ENCODE measurements around the gene EPHA10.

The EPHA10 gene

DNA sequence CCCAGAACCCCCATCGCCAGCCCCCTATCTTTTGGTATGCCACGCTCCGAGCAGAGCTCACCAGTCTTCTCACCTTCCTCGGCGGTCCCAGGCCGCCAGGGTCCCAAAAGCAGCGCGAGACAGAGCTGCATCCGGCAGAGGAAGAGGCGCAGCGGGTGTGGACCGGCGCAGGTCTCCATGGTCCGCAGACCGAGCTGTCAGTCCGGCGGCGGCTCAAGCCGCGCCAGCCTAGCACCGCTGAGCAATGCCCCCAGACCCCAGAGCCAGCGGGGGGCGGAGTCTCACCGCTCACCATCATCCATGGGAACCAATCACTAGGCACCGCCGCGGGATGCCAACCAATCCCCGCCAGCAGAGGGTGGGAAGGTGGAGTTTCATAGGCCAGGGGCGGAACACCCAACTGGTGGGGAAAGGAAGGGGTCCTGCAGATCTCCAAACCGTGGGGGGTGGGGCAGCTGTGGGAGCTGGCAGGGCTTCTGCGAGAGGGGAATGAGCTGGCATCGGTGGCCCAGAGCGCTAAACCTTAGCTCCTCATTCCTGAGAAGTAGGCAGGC is at the start of gene EPHA10:
EPHA10 (minus strand) TSS at position 233 of the 554 bp plus-strand sequence; CDS start at position 179, 54 bp downstream.
- DNase-seq (ENCODE audit: low spot score), result no peak

DNA sequence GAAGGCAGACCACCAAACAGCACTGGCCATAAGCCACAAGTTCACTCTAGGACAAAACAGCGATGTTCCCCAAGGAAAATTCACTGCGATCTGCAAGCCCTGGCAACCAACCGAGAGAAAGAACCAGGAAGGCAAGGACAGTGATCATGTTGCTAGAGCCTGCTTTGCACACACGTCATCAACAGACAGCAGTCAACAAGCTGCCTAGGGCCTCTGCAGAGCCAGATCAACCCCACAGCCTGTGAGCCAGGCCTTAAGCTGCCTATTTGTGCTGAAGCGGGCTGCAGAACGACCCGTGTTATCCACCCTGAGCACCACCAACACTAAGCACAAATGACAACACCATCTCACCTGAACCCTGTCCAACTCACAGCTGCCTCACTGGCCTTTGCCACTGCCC is 49.3 kb upstream of the EPHA10 start:
- peak; percentile 76 for DNase-seq (ENCODE audit: low spot score)

DNA sequence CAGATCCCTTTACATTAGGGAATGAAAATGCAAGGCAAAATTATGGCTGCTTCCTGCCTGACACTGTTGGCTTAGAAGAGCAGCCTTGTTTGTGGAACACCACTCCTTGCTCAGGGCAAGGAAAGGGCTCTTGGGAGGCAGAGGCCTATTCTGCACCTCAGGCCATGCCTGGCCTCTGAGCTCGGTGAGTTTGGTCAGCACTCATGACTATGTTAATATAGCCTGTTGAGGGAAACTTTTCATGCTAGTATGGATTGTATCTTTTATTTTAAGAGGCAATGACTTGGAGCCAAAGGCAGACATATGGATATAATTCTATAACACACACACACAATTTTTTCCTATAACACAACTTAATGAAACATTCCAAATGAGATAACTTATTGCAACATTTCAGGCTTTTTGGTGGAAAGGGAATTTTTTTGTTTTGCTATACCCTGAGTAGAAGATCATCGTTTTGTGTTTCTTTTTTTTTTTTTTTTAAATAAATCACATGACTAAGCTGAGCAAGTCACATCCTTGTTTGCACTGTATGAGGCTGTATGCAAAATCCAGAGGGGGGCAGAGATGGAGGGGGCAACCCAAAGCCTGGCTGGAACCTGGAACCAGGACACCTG is 48.7 kb upstream of the EPHA10 start:
- DNase-seq (ENCODE audit: low spot score), result no peak

DNA sequence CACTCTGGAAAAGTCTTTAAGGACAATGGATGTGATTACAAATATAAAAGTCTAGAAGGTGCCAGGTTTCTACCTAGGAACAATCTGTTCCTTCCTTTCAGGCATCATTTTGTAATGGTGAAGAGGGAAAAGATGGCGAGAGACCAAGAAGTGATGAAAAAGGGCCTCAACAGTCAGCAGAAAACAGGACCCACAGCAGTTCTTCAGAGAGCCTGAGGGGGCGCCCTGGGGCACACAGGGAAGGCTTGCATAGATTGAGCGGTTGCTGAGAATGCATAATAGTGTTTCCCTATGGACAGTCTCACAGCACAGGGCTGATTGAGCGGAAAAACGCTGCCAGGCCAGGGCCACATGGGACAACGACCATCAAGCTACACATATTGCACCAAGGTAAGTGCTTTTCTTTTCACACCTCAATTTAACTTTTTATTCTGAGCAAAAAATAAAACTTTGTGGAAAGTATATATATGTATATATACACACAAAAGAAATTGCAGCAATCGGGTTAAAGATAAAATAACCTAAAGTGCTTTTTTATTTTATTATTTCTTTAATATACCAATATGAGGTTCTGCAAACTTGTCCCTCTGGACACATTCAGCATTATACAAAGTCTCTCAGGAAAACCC is 46.2 kb upstream of the EPHA10 start:
- peak; percentile 90 for DNase-seq (ENCODE audit: low spot score)

DNA sequence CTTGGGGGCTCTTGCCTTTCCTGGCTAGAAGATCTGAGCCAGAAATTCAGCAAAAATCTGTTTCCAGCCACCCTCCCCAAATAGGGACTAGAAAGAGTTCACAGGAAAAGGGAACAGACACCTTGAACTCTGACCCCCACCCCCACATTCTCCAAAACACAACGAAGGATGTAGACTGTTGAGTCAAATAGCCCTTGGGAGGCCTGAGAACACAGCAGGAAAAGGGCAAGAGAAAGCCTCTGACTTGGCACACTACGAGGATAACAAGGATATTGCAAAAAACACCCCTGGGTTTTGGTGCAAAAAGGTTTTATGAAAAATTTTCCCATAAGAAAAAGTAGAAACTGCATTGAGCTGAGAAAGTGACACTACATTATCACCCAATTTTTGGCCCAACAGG is 45.0 kb upstream of the EPHA10 start:
- DNase-seq (ENCODE audit: low spot score), result no peak

DNA sequence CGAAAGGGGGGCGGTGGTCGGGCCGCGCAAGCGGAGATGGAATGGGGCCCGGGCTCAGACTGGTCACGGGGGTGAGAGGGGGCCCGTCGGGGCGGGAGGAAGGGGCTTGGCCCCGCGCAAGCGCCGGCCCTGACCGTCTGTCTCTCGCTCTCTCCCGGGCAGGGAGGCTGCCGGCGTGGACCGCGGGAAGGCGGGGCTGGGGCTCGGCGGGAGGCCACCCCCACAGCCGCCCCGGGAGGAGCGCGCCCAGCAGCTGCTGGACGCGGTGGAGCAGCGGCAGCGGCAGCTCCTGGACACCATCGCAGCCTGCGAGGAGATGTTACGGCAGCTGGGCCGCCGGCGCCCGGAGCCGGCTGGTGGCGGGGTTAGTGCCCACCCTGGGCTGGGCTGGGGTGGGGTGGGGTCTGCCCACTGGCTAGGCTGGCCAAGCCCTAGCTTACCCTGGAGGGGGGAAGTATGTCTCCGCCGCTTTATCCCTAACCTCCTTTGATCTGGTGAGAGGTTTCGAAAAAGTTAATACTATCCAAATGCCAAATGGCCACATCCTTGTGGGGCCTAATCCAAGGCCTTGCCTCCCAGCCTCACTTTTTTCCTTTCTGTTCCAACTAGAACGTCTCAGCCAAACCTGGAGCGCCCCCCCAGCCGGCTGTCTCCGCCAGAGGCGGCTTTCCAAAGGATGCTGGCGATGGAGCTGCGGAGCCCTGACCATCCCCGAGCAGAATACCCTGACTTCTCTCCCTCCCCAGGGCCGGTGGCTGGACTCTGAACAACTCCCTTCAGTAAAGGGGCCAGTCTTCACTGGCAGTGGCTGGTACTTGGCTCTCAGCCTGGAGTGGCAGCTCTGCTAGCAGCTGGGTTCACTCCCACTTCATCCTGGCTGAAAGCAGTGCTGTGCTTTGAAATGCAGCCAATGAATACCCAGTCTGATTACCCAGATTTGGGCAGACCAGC is 43.7 kb upstream of the EPHA10 start:
- DNase-seq (ENCODE audit: low spot score), result peak; percentile 97

DNA sequence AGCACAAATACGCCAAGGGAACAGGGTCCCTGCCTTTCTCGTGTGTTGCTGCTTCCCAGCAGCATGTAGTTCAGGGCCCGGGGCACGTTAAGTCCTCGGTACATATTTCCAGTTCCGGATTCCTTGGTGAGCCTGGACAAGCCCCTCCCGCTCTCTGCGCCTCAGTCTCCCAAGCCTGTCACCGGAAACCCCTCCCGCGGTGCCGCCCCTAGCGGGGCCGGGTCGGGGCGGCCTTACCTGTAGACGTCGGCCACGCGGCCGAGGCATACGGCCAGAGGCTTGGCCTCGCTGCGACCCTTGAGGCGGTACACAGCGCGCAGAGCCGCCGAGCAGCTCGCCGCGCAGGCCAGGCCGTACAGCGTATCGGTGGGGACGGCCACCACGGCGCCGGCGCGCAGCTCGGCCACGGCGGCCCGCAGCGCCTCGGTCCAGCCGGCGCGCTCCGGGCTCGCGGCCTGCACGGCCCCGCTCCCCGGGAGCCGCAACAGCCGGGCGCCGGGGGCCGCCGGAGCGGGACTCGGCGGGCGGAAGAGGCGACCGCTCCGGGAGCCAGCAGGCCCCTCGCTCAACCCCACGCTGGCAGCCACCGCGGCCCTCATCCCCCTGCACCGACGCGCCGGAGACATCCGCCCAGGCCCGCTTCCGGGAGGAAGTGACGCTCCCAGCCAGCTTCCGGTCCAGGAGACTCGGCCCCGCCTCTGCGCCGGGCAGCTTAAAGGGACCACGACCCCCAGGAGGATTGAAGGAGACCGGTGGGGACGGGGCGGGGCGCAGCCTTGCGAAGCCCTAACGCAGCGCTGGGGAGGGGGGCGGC is 42.8 kb upstream of the EPHA10 start, which contains the start of the genes C1orf122 and YRDC:
C1orf122 (plus strand) TSS at position 236 of the 814 bp plus-strand sequence. CDS start 615 bp downstream, outside the sequence.
YRDC (minus strand) TSS at position 654 of the 814 bp plus-strand sequence; CDS start at position 626, 28 bp downstream.
- peak; percentile 94 for DNase-seq (ENCODE audit: low spot score)

DNA sequence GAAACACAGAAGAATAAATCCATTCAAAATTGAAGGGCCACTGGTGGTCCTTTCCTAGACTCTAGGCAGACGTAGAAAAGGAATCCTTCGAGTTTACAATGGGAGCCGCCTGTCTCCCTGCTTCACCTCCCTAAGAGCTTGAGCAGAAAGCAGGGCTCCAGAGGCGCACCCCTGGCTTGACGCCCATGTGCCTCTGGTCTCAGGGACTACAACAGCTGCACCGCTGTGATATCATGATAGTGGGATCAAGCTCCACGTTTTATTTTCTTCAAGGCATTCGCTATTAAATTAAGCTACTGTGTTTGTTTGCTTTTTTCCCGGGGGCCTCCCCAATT is 42.3 kb upstream of the EPHA10 start:
- no peak for DNase-seq (ENCODE audit: low spot score)

DNA sequence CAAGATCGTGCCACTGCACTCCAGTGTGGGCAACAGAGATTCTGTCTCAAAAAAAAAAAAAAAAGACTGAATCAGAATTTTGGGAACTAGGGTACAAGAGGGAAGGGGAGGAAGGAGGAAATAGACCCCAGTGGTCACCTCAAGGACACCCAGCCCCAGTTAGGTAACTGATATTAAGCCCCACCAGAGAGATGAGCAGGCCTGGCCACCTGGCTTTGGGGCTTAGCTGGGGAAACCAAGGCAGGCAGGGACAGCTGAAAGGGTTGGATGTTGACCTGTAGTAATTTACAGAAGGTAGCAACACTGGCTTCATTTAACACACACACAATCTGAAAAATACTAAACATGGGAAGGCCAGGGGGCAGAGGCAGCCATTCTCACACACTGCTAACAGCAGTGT is 37.5 kb upstream of the EPHA10 start:
- no peak for DNase-seq (ENCODE audit: low spot score)

DNA sequence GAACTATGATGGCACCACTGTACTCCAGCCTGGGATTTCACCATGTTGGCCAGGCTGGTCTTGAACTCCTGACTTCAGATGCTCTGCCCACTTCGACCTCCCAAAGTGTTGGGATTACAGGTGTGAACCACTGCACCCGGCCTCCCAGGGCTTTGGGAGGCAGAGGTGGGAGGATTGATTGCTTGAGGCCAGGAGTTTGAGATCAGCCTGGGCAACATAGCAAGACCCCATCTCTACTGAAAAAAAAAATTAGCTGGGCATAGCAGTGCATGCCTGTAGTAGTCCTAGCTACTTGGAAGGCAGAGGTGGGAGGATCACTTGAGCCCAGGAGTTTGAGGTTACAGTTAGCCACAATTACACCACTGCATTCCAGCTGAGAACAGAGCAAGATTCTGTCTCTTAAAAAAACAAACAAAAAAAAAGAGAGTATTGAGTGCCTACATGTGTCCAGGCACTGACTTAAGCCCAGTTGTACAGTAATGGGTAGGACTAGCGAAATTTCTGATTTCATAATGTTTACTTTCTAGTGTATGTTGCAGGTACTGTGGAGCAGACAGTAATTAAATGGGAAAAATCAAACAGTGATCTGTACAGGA is 32.9 kb upstream of the EPHA10 start:
- no peak for DNase-seq (ENCODE audit: low spot score)

DNA sequence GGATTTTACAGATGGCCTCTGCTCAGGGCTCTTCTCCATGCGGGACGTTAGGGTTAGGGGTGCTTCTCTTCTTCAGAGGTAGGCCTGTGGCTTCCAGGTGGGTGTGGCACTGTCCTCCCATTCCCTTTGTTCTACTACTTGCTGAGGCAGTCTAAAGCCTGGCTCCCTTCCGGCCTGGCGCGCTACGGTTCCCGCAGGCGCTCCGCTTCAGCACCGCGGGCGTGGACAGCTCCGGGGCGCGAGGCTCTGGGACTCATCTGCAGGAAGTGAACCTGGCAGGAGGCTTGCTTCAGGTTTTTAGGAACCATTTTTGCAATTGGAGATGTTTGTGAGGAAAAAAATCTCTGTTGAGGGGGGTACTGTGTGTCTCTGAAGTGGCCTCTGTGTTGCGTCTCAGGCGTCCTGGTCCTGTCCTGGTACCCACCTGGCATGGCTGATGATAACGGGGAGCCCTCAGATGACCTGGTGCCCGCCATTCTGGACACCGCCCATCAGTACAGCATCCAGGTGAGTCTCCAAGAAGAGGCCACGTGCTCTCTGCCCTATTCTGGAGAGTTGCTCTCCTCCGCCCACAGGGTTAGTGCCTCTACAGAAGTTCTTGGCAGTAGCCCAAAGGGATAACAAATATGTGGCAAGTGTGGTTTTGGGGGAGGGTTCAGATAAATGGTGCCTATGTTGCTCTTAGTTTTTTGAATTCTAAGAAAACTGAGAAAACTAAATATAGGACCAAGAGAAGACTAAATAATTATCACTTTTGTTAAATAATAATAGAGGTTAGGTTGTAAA is 30.6 kb upstream of the EPHA10 start:
- no peak for DNase-seq (ENCODE audit: low spot score)

DNA sequence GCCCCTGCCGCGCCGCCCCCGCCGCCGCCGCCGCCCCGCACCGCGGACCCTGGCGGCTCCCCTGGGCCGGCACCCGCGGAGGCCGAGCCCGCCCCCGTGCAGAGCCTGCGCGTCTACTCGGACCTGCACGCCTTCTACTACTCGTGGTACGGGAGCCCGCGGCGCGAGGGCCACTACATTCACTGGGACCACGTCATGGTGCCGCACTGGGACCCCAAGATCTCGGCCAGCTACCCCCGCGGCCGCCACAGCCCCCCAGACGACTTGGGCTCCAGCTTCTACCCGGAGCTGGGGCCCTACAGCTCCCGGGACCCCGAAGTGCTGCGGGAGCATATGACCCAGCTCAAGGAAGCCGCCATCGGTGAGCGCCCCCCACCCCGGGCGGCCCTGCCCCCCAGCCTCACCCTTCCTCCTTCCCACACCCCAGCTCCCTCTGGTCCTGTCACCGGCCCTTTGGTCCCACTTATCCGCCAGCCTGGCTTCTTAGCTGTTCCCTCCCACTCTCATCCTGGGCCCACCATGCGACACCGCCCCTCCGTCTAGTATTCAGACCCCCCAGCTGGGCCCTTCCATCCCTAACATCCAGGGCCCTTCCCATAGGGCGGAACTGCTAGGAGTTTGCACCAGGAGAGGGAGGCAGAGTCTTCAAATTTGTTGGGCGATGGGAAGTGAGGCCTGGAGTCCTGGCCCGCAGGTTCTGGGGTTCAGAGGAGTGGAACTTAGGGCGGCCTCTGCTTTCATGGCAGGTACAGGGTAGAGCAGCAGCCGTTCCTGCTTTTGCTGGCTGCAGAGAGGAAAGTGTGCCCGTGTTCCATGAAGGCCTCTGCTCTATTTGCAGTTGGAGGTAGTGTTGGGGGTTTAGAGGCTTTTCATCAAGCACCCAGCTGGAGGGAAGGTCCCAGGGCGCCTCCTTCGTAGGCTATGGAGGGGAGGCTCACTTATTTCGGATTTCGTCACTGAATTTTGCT is 29.7 kb upstream of the EPHA10 start:
- no peak for DNase-seq (ENCODE audit: low spot score)

DNA sequence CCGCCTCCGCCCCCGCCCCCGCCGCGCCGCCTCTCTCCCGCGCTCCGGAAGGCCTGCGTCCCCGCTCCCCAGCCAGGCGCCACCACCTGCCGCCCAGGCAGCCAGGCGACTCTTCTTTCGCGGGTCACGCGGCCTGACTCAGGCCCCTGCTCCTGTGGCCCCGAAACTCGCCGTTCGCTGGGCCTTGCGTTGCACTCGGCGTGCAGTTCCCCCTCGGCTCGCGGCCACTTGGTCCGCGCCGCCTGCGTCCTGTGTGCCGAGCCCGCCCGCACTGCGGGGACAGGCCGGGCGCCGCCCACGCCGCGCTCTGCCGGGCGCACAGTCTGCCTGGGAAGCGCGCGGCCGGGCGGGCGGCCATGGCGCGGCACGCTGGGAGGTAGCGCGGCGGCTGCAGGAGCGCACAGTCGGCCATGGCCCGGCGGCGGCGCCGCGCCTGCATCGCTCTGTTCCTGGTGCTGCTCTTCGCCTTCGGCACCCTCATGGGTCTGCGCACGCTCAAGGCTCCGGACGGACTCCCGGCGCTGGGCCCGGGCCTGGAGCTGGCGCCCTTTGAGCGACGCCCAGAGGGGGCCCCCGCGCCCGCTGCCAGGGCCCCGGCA is 29.0 kb upstream of the EPHA10 start, which contains the start of gene MANEAL:
MANEAL (plus strand) TSS at position 75 of the 599 bp plus-strand sequence; CDS start at position 411, 336 bp downstream.
- no peak for DNase-seq (ENCODE audit: low spot score)

DNA sequence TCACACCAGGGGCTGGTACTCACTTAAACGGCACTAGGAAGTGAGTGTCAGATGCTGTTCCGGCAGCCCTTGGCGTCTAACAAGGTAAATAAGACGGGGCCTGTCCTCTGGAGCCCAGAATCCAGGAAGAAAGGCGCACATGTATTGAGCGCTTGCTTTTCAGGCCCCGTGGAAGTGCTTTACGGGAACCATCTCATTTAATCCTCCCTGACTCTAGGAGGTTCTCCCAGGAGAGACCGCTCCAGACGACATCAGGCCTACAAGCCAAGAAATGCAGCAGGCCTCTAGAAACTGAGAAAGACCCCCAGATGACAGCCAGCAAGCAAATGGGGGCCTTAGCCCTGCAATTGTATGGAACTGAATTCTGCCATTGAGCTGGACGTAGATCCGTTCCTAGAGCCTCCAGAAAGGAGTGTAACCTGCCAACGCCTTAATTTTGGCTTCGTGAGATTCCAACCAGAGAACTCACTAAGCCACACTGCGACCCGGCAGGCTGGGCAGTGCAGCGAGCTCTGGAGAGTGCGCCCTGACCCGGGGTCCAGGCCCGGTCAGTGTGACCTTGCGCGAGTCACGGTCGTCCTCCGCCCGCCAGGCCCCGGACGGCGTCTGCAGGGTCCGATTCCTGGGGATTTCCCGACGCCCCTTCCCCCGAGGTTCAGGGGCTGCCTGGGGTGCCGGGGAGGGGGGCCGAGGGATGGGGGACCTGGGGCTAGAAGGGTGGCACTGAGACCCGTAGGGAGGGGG is 28.2 kb upstream of the EPHA10 start:
- DNase-seq (ENCODE audit: low spot score), result no peak

DNA sequence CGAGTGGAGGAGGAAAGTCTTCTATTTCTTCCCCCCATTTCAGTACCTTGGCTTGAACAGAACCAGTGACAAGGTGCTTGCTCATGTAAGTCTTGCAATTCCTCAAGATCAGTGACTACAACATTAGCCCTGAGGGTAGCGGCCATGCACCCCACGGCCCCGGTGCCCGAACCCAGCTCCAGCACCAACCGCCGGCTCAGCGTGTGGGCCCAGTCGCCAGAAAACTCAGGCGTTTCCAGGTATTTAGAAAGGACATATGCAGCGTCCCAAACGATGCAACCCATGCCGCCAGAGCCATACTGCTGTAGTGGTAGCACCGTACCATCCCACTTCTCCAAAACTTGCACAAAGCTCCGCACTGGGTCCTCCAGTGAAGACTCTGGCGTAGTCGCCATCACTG is 17.6 kb upstream of the EPHA10 start:
- no peak for DNase-seq (ENCODE audit: low spot score)

DNA sequence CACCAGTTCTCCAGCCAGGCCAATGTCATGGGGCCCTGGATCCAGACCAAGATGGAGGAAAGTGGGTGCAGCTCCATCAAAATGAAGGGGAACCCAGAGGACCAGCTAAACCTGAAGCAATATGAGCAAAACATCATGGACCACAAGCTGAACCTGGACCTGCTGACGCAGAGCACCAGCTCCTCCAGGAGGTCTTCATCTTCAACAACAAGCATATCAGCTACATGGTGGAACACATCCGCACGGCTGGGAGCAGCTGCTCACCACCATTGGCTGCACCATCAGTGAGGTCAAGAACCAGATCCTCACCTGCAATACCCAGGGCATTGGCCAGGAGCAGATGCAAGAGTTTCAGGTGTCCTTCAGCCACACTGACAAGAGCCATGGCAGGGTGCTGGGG is 13.7 kb upstream of the EPHA10 start:
- no peak for DNase-seq (ENCODE audit: low spot score)

DNA sequence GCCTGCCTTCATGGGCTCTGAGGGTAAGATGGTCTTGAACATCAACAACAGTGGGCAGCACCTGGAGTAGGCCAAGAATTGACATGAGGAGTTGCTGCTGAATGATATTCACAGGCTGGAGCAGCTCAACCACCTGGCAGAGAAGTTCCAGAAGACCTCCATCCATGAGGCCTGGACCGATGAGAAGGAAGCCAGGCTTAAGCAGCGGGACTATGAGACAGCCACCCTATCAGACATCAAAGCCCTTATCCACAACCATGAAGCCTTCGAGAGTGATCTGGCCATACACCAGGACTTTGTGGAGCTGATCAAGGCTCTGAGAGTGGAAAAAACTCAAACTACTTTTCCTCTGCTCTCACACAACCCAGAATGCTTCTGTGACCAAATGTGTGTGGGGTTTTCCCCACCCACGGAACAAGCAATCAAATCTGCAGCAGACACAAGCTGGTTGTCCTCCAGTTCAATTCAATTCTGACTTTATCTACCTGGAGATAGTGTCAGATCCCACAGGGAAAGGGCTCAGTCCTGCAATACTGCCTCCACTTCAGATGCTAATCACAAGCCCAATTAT is 12.1 kb upstream of the EPHA10 start:
- no peak for DNase-seq (ENCODE audit: low spot score)
